Upper lobe of left lung (tissue), 6 donors: ENCODE results near the gene GUK1. TPM values are rescaled to one million over a fixed set of nuclear protein-coding genes. Genes with fewer than 3 reads are reported as not detected.
A peak's percentile ranks its signal among the peaks of the same experiment; 100 is the strongest.

Experiments used
- ATAC-seq, 2 donors: fragments of 200-7000 bp; cut with Tn5 transposase; one replicate each; pipeline ENCODE4 v1.9.1; 2022; ENCODE audit warnings: mild to moderate bottlenecking in 2 of 2, moderate library complexity in 2 of 2; ENCODE audit not compliant: low FRiP score in 2 of 2
- DNase-seq, 2 donors: peaks; one replicate each; pipeline ENCODE4 v3.0.0-alpha.2; 2019 to 2020
- H3K27ac ChIP-seq, 4 donors: fragments of 200-600 bp; sonication (generic); one replicate each; pipeline ENCODE4 v1.5.1; 2016 to 2019
- H3K27me3 ChIP-seq, 4 donors: fragments of 200-600 bp; sonication (generic); one replicate each; pipeline ENCODE4 v1.5.1; 2017 to 2019
- H3K36me3 ChIP-seq, 4 donors: fragments of 200-600 bp; sonication (generic); one replicate each; pipeline ENCODE4 v1.5.1; 2016 to 2019
- H3K4me1 ChIP-seq, 4 donors: fragments of 200-600 bp; sonication (generic); one replicate each; pipeline ENCODE4 v1.5.1; 2018 to 2019
- H3K4me3 ChIP-seq, 4 donors: fragments of 200-600 bp; sonication (generic); one replicate each; pipeline ENCODE4 v1.5.1; 2017 to 2019; ENCODE audit warnings: mild to moderate bottlenecking in 2 of 4, moderate library complexity in 1 of 4
- H3K9me3 ChIP-seq, 4 donors: fragments of 200-600 bp; sonication (generic); one replicate each; pipeline ENCODE4 v1.5.1; 2018 to 2019
- CTCF ChIP-seq, 6 experiments: fragments of 450-650 bp in 4 of 6; fragments of 200-600 bp in 2 of 6; sonication (generic) in 2 of 6; IDR thresholded peaks; one replicate each; pipeline ENCODE4 v1.5.1; 2016 to 2019; ENCODE audit warnings: antibody characterized with exemption in 6 of 6
- EP300 ChIP-seq, 4 donors: sonication (generic); formaldehyde crosslinking; IDR thresholded peaks; one replicate each; pipeline ENCODE4 v1.5.1; 2017; ENCODE audit warnings: antibody characterized with exemption in 4 of 4, control low read depth in 2 of 4
- POLR2A ChIP-seq, 4 donors: fragments of 450-650 bp; IDR thresholded peaks; one replicate each; pipeline ENCODE4 v1.5.1; 2016 to 2017; ENCODE audit warnings: antibody characterized with exemption in 4 of 4, mild to moderate bottlenecking in 2 of 4
- POLR2AphosphoS5 ChIP-seq, 2 donors: sonication (generic); formaldehyde crosslinking; IDR thresholded peaks; one replicate each; pipeline ENCODE4 v1.5.1; 2017; ENCODE audit warnings: antibody characterized with exemption in 2 of 2
- WGBS, 2 donors: methylation state at CpG; one replicate each; pipeline ENCODE4 v1.1.5; 2017 to 2018; 5-methylcytosine and 5-hydroxymethylcytosine counted together
- total RNA-seq, 6 donors: library from RNA; depleted of rRNA in 4 of 6; stranded (reverse); fragments of >200 nt in 4 of 6; gene quantifications; one replicate each; pipeline versions ENCODE4 v1.1.0 to v1.2.1, GENCODE V29; 2016 to 2021
- donor health status: DM: no; HTN: no; CAD: no; lungs with moderate emphysema.
- donor health status: DM: no; HTN: yes; CAD: no; lungs with severe emphysema.

GUK1 gene
- total RNA-seq, 6 donors from 2014 or later, result 198 to 385 (median 269) TPM

DNA sequence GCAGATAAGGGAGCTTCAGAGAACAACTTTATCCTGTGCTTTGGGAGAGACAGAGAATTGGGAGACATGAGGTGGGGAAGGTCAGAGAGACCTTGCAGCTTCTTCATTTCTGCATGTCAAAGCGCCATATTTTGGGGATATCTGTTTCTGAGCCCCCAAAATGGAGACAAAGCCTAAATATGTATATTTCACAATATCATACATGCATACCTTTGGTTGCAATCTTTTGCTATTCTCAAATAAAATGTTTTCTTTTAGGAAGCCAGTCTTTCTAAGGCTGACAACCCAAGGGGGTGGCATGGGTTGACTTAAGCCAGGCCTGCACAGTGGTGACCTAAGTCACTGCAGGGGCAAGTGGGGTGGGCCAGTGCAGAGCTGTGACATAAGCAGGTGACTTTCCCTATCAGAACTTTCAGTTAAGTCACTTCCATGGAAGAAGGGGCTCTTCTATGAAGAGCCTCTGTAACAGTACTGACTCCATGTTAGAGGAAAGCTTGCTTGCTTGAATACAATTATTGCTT lies 17.1 kb upstream of the GUK1 start:
- no peaks in the 10 kb centered on the region for H3K27me3 ChIP-seq
- H3K4me3 ChIP-seq, result no peak overlapping the region
- H3K9me3 ChIP-seq, result no peaks in the 10 kb centered on the region
- no peak for DNase-seq
- no peaks in the 10 kb centered on the region for H3K36me3 ChIP-seq
- no peaks in the 10 kb centered on the region for H3K4me1 ChIP-seq
- ATAC-seq, result no peak
- H3K27ac ChIP-seq, result no peak overlapping the region
- 76 to 83% methylated on average over 1 of the region's 1 CpG for WGBS, 2 donors
- no peak for TF ChIP-seq EP300 (IDR thresholded peaks at IDR 0.05)
- TF ChIP-seq CTCF (IDR thresholded peaks at IDR 0.05), result no peak
- TF ChIP-seq POLR2A (IDR thresholded peaks at IDR 0.05), result no peak
- TF ChIP-seq POLR2AphosphoS5 (IDR thresholded peaks at IDR 0.05), result no peak

DNA sequence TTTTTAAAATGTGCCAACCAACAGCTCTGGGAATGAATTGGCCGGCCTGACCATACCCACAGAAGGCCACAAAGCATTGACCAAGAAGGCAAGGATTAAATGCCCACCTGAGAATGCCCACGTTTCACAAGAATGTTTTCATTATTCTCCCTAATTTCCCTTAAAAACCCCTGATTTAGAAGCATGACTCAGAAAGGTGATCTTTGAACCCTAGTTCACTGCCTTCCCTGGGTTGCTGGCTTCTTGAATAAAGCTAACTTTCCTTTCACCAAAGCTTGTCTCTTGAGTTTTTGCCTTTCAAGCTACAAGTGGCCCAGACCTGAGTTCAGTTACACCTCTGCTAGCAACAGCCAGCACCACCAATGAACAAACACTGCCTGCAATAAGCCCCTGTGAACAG lies 16.6 kb upstream of the GUK1 start:
- ATAC-seq, result no peak
- no peaks in the 10 kb centered on the region for H3K27me3 ChIP-seq
- H3K4me3 ChIP-seq, result no peak overlapping the region
- WGBS, 2 donors, result 65 to 84% methylated on average over 2 of the region's 2 CpGs
- DNase-seq, result no peak
- TF ChIP-seq POLR2AphosphoS5 (IDR thresholded peaks at IDR 0.05) (no peak), CTCF (IDR thresholded peaks at IDR 0.05) (no peak), POLR2A (IDR thresholded peaks at IDR 0.05) (no peak), EP300 (IDR thresholded peaks at IDR 0.05) (no peak)
- H3K36me3 ChIP-seq, result no peaks in the 10 kb centered on the region
- H3K27ac ChIP-seq, result no peak overlapping the region
- no peaks in the 10 kb centered on the region for H3K9me3 ChIP-seq
- no peaks in the 10 kb centered on the region for H3K4me1 ChIP-seq

- 71 to 78% methylated on average over 5 of the region's 5 CpGs for WGBS, 2 donors
- no peaks in the 10 kb centered on the region for H3K4me1 ChIP-seq
- H3K27me3 ChIP-seq, result no peaks in the 10 kb centered on the region
- no peak overlapping the region for H3K27ac ChIP-seq
- H3K36me3 ChIP-seq, result no peaks in the 10 kb centered on the region
- no peak overlapping the region for H3K4me3 ChIP-seq
- TF ChIP-seq POLR2A (IDR thresholded peaks at IDR 0.05) (no peak), CTCF (IDR thresholded peaks at IDR 0.05) (no peak), EP300 (IDR thresholded peaks at IDR 0.05) (no peak), POLR2AphosphoS5 (IDR thresholded peaks at IDR 0.05) (no peak)
- DNase-seq (no peak), ATAC-seq (no peak)
- no peaks in the 10 kb centered on the region for H3K9me3 ChIP-seq
These were observed 14.9 kb upstream of the GUK1 start for GRCh38 chr1:228125185-228125584.

DNA sequence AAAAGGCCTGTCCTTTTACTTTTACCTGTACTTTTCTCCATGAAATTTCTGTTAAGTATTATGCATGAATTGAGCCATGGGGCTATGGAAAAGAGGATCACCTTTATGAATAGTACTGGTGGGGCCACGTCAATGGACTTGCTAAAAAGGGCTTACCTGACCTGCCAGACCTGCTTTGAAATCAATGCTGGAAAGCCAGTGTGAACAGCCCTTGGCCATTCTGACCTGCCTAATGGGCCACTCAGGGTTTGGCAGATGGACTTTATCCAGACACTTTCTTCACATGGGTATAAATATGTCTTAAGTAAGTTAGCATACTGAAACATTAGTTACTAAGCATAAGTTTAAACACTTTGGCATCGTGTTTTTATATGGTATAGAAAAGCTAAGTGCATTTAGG lies 8.3 kb upstream of the GUK1 start:
- WGBS, 2 donors, result 79 to 81% methylated on average over 2 of the region's 2 CpGs
- Histone ChIP-seq H3K4me3 (no peak overlapping the region), H3K27me3 (no peaks in the 10 kb centered on the region), H3K4me1 (peaks cover 0 to 6% (median 5%) of the 10 kb centered on the region in 4 donors), H3K36me3 (no peaks in the 10 kb centered on the region), H3K9me3 (no peaks in the 10 kb centered on the region), H3K27ac (peak overlapping the region; percentile 19 to 53 (median 49))
- DNase-seq (no peak), ATAC-seq (no peak)
- TF ChIP-seq EP300 (IDR thresholded peaks at IDR 0.05) (no peak), POLR2AphosphoS5 (IDR thresholded peaks at IDR 0.05) (no peak), CTCF (IDR thresholded peaks at IDR 0.05) (no peak), POLR2A (IDR thresholded peaks at IDR 0.05) (no peak)

DNA sequence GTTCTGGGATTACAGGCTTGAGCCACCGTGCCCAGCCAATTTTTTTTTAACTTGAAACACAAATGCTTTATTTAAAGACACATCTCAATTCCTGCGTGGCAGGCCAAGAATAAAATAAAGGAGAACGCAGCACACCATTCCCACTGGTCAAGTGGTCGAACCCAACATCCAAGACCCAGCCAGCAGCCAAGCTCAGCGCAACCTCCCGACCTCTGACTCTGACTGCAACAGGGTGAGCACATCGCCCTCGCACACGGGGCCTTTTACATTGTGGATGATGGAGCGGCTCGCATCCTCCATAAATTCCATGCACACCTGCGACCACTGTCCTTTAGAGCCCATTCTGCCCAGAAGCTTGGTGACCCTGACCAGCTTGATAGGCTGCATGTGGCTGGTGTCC lies 5.5 kb upstream of the GUK1 start:
- WGBS, 2 donors, result 81 to 93% methylated on average over 11 to 12 of the region's 12 CpGs
- no peak for ATAC-seq
- no peak for TF ChIP-seq POLR2A (IDR thresholded peaks at IDR 0.05)
- TF ChIP-seq EP300 (IDR thresholded peaks at IDR 0.05), result no peak
- TF ChIP-seq POLR2AphosphoS5 (IDR thresholded peaks at IDR 0.05), result no peak
- no peak for TF ChIP-seq CTCF (IDR thresholded peaks at IDR 0.05)

More for the DNA sequence above, 5.5 kb upstream of the GUK1 start:
- DNase-seq, result no peak
- Histone ChIP-seq H3K4me3 (no peak overlapping the region), H3K9me3 (no peaks in the 10 kb centered on the region), H3K27me3 (no peaks in the 10 kb centered on the region), H3K27ac (no peak overlapping the region), H3K4me1 (peaks cover 0 to 13% (median 7%) of the 10 kb centered on the region in 4 donors), H3K36me3 (no peaks in the 10 kb centered on the region)
